Umbilical cord (tissue), 2 donors: Measurements from ENCODE around the gene SERPINB6. TPM values are rescaled to one million over a fixed set of nuclear protein-coding genes. Genes with fewer than 3 reads are reported as not detected.
"Not testable (repeated sequence)": the region's sequence is repeated elsewhere in the genome, so short reads cannot be mapped to it uniquely, and the experiment has no call there.

Experiments
- DNase-seq: peaks from one replicate; pipeline ENCODE4 v3.0.0-alpha.2; 2015; ENCODE audit warnings: low spot score
- total RNA-seq: library from RNA; depleted of rRNA; stranded (reverse); fragments of >200 nt; gene quantifications from one replicate; pipeline ENCODE4 v1.2.3, GENCODE V29; 2014; ENCODE audit warnings: low replicate concordance; ENCODE audit not compliant: insufficient read depth

The SERPINB6 gene
- 63.3 TPM for total RNA-seq

DNA sequence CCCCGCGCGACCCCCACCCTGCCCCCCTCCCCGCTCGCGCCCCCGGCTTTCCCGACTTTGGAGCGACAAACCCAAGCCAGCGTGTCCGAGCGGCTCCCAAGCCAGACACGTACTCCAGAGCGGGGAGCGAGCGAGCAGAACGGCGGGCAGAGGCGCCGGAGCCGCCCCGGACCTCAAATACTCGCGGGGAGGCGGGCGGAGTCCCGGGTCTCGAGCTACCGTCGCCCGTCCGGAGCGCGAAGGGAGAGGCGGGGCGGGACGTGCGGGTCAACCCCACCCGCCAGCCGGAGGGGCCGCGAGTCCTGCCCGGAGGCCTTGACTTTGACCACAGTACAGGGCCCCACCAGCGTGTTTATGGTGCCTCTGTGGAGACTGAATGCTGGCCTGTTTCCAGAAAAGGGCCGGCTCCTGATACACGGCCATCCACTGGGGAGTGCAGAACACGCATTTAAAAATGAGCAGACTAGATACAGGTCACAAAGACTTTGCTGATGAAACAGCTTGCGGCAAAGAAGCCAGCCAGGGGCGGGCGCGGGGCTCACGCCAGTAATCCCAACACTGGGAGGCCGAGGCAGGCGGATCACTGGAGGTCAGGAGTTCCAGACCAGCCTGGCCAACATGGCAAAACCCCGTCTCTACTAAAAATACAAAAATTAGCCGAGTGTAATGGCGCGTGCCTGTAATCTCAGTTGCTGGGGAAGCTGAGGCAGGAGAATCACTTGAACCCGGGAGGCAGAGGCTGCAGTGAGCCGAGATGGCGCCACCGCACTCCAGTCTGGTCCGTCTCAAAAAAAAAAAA lies at the start of gene SERPINB6:
SERPINB6 (minus strand) TSS at position 148 of the 799 bp plus-strand sequence. CDS start 12,235 bp downstream, outside the sequence.
- peak; percentile 93 for DNase-seq

DNA sequence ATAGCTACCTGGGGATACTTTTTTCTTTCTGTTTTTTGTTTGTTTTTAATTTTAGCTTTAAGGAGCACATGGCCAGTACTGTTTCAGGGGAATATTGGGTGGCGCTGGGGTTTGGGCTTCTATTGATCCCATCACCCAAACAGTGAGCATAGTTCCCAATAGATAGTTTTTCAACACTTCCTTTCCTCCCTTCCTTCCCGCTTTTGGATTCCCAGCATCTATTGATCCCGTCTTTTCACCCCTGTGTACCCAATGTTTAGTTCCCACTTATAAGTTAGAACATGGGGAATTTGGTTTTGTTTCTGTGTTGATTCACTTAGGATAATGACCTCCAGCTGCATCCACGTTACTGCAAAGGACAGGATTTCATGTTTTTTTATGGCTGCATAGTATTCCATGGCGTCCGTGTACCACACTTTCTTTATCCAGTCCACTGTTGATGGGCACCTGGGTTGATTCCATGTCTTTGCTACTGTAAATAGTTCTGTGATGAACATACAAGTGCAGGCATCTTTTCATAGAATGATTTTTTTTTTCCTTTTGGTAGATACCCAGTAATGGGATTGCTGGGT lies 48.5 kb upstream of the SERPINB6 start:
- no peak for DNase-seq

DNA sequence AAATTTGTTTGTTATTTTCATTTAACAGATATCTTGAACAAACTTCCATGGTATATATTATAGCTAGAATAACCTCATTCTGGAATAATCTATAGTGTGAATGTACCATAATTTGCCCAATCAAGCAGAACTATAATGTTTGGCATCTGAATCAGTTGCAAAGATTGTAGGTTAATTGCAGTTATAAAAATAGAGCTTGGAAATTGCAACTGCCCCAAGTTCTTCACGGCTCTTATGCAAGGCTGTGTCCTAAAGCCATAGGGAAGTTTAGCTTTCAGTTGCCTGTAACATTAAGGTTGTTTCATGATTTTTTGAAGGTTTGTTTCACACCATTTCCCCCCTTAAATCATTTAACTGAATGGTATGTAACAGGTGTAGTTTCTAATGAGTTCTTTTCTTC lies 47.7 kb upstream of the SERPINB6 start:
- DNase-seq = no peak

DNA sequence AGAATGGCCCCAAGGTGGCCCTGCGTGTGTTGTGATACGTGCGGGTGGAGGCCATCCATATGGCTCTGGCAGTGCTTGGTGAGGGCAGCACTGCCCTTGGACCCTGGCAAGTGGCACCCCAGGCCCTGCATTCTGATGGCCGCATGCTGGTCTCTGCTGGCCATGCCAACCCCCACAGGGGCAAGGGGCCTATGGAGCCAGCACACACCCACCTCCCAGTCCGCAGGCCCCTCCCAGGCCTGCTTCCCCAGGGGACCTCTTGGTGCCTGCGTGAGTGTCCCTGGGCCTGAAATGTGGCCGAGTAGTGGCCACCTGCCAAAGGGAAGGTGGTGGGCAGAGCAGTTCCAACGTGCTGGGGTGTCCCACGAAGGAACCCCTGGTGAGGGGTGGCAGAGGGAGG lies 45.9 kb upstream of the SERPINB6 start:
- DNase-seq = no peak

DNA sequence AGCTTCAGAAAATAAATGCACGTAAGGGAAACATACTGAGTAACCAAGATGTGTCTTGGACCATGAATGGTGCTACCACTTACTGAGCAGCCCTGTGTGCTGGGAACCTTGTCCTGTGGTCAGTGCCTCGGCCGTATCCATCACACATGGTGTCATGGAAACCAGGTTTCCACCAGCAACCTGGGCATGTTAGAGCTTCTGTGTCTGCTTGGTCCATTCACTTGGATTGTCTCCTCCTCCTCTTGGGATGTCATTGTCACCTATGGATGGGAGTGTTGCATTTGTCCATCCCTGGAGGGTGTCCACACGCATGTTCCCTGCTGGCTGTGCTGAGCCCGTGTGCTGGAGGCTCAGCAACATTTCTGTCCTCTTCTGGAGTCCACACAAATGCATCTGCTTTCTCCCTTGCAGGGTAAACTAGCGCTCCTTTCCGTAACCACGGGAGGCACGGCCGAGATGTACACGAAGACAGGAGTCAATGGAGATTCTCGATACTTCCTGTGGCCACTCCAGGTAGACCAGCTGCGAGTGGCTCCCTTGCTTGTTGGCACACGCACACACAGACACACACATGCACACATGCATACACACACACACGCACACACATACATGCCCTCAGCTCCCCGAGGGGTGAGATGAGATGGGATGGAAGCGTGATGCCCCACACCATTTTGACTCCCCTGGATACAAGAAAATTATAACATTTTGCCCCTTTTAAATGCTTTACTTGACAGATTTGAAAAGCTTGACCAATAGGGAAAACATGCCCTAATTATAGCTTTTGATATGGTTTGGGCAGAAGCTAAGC lies 45.3 kb upstream of the SERPINB6 start:
- DNase-seq = no peak

DNA sequence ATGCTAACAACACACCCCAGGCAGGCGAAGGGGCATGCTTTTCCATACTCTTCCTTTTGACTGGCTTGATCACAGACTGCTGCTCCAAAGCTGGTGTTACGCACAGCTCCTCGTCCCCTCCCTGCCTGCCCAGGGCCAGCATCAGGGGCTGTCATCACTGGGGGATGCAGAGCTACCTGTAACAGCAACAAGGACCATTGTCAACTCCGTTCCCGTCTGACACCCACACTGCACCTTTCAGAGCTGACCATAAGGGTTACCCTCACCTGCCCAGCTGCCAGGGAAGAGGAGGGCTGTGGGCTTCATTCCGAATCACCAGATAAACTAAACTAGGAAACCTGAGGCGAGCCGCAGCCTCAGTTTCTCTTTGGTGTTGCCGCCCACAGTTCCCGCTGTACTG lies 43.8 kb upstream of the SERPINB6 start:
- DNase-seq = no peak

DNA sequence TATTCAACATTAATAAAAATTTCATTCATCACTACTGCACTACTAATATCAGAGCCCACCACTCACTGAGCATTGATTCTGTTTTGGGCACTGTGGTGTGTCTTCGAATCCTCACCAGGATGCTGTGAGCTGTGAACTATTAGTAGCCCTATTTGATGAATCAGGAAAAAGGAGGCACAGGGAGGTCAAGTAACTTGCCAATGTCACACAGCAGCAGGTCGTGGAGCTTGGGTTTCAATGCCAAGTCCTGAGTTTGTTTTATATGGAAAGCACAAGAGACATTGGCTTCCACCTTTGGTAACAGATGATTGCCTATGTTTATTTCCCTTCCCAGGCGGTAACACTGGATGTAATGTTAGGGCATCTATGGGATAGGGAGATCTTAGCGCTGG lies 43.3 kb upstream of the SERPINB6 start:
- DNase-seq = no peak

DNA sequence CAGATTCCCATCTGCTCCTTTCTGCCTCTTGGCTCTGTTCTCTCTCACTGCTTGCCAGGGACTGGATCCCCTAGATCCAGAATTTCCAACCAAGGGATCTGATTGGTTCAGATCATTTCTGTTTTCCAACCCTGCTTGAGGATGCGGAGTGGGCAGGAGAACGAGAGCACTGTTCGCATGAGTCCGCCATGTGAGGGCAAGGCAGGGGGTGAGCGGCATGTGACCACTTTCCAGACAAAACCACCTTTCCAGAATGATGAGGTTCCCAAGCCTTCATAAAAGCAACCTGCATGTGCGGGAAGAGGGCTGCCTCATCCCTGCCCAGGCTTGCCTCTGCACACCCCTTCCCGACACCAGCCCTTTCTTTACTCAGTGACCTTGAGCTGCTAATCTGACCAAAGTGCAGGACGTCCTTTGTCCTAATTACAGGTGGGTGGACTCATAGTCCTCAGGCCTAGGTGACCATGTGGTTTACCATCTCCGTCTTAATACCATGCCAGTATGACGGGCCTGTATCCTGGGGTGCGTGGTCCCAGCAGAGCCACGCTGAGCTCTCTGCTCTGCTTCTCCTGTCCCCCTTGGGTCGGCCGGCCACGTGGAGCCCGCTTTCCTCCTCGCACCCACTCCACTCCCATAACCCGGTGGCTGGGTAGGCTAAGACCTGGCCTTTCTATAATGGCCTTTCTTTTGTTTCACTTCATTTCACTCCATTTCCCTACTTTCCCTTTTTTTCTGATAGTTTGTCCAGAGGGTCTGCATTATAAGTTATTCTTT lies 42.7 kb upstream of the SERPINB6 start:
- DNase-seq = no peak

DNA sequence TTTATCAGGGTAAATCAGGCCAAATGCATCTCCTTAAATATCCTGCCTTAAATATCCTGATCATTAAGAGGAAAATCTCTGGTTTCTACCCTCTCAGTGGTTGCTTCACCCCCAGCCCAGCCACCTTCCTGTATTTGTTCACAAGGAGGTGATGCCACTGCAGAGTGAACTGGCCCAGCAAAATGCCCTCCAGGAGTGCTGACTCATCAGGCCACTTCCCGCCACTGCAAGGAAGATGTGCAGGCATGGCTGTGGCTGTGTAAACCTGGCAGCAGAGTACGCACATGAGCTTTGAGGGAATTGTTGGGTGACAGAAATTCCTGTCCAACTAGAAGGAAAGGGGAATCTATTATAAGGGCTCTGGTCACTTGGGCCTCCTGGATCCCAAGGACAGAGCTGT lies 42.1 kb upstream of the SERPINB6 start:
- DNase-seq = no peak

DNA sequence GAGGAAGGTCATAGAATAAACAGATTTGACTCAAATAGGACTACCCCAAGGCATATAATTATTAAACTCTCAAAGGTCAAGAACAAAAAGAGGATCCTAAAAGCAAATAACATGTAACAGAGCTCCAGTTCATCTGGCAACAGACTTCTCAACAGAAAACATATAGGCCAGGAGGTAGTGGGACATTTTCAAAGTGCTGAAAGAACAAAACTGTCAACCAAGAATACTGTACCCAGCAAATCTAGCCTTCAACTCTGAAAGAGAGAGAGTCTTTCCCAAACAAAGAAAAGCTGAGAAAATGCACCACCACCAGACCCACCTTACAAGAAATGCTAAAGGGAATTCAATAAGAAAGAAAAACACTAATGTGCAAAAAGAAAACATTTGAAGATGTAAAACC lies 40.2 kb upstream of the SERPINB6 start:
- no peak for DNase-seq

DNA sequence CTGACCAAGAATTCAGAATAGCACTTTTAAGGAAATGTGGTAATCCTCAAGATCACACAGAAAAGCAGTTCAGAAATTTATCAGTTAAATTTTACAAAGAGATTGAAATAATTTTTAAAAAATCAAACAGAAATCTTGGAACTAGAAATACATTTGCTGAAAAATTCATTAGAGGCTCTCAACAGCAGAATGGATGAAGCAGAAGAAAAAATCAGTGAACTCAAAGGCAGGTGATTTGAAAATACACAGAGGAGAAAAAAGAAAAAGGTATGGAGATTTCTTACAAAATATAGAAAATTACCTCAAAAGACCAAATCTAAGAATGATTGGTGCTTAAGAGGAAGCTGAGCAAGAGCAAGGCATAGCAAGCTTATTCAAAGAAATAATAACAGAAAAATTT lies 39.8 kb upstream of the SERPINB6 start:
- no peak for DNase-seq

DNA sequence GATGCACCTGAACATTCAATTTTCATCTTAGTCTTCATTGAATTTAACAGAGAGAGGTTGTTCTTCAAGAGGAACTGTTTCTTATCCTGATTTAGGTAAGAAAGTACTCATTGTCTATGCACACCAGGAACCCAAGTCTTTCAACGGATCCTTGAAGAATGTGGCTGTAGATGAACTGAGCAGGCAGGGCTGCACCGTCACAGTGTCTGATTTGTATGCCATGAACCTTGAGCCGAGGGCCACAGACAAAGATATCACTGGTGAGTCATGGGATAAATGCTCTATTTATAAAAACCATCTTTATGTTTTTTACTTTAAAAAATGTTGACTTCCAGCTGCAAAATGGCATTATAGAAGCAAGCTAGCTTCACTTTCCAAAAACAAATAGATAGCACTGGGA lies 38.6 kb upstream of the SERPINB6 start:
- no peak for DNase-seq

DNA sequence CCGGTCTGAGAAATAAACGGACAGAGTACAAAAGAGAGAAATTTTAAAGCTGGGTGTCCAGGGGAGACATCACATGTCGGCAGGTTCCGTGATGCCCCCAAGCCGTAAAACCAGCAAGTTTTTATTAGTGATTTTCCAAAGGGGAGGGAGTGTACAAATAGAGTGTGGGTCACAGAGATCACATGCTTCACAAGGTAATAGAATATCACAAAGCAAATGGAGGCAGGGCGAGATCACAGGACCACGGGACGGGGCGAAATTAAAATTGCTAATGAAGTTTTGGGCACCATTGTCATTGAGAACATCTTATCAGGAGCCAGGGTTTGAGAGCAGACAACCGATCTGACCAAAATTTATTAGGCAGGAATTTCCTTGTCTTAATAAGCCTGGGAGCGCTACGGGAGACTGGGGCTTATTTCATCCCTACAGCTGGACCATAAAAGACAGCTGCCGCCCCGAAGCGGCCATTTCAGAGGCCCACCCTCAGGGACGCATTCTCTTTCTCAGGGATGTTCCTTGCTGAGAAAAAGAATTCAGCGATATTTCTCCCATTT lies 37.4 kb upstream of the SERPINB6 start:
- not testable (repeated sequence) for DNase-seq

DNA sequence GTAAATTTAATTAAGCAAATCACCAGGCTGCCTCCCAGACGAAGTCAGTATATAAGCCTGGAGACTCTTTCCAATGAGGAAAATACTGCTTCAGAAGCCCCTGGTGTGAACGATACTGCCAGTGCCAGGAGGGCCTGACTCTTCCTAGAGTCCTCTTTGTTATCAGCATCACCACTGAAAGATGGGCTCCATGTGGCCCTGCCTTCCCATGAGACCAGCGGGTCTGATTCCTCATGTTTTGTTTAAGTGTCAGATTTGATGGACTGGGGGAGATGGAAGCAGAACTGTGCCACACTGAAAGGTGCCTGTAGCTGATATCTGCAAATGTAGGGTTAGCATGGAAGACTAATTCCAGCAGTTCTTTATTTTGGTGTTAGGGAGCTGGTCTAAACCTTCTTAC lies 36.2 kb upstream of the SERPINB6 start:
- DNase-seq = no peak

DNA sequence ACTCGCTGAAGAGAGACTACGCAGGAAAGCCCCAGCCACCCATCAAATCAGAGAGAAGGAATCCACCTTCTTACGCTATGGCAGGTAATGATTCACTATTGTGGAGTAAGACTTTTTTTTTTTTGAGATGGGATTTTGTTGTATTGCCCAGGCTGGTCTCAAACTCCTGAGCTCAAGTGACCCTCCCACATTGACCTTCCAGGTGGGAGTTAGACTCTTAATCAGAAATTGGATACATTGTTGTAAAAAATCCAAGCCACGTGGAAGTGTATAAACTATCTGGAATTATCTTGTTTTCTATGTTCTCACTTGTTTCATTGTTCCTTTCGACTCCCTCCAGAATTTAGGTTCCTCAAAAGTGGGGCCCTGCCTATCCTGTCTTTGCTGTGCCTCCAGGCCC lies 35.1 kb upstream of the SERPINB6 start:
- DNase-seq = no peak

DNA sequence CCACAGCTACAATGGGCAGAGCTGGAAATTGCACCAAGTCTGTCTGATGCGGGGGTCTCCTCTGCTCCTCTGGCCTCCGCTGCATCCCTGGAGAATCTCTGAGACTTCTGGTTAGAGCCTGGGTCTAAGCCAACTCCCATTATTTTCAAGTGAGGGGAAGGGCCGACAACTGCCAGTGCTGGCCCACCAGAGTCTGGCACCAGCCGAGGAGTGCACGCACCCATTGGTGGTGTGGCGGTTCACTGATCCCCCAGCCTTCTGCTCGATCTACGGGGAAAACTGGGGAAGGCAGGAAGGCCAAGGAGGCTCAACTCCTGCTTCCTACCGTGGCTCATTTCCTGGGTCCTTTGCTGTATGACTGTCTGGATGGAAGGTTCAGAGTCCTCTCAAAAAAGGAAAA lies 34.5 kb upstream of the SERPINB6 start:
- no peak for DNase-seq

DNA sequence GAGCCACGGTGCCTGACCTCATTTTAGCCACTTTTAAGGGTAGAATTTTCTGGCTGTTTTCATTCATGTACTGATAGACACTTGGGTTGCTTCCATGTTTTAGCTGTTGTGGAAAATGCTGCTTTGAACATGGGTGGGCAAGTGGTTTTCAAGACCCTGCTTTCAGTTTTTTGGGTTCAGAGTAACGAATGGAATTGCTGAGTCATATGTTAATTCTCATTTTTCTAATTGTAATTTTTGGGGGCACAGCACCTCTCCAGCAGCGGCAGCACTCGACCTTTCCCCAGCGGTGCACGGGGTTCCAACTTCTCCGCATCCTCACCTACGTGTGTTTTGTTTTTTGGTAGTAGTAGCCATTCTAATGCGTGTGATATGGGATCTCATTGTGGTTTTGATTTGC lies 33.7 kb upstream of the SERPINB6 start:
- no peak for DNase-seq

DNA sequence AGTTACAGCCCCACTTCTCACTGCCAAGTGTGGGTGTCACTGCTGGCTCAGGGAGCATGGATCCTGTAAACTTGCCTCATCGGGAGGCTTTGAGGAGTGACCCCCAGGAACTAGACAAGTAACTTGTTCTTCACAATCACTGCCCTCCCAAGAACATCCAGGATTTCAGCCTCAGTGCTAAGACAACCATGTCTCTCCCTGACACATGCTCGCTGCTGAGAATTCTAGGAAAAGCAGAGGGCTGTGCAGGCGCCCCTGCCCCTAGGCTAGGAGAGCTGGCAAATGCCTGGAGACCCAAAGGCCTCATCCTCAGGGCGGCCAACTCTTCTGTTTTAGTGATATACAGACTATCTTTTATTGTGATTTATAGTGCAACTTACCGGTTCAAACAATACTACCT lies 31.9 kb upstream of the SERPINB6 start:
- DNase-seq = not testable (repeated sequence)

DNA sequence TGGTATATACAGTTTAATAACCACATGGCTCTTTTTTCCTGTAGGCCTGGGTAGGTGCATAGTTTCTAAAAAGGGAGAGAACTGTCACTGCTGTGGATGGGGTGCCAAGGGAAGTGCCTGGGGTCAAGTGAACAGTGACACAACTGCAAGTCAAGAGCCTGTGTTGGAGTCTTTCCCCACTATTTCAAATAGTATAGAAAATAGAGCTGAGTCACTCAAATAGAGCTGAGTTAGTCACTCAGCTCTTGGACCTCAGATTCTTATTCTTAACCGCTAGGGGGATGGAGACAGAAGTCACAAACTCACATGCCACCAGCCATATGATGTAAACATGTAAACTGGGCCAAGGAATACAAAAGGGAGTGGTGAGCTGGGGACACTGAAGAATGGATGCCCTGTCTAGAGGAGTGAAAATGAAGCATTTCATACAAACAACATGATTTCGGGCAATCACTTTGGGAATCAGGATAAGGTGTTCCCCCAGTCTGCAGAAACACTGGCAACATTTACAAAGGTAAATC lies 30.5 kb upstream of the SERPINB6 start:
- peak; percentile 54 for DNase-seq

DNA sequence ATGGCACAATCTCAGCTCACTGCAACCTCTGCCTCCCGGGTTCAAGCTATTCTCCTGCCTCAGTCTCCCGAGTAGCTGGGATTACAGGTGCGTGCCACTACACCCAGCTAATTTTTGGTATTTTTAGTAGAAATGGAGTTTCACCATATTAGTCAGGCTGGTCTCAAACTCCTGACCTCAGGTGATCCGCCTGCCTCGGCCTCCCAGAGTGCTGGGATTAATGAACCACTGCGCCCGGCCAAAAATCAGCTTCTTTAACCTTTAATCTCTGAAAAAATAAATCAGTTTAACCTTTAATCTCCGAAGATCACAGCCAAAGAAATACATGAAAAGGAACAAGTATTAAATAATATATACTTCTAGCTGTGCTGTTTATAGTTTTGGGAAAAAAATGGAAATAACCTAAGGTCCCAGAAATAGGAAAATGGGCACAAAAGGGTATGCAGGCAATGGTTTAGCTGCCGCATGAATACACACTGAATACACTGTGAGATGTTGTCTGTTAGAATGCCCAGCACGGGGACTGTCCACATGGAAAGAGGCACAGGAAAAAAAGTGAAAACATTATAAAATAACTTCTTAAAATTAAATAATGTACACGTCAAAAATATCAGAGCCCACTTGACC lies 29.9 kb upstream of the SERPINB6 start:
- DNase-seq = no peak
